ENCODE data around the gene PRR20D. TPM values are rescaled to one million over a fixed set of nuclear protein-coding genes. Genes with fewer than 3 reads are reported as not detected.
"Not testable (repeated sequence)": the region's sequence is repeated elsewhere in the genome, so short reads cannot be mapped to it uniquely, and the experiment has no call there.

Gene PRR20D
- total RNA-seq, 1 experiment from 2014 or later, result not detected

GRCh38 chr13:57137585-57137984 is 22.8 kb upstream of the PRR20D start:
- ChIA-PET POLR2A (ENCODE audit: unreplicated experiment) (no interaction called here), CTCF (no interaction called here)
- no peak overlapping the region for H3K27ac ChIP-seq (ENCODE audit: low read length)
- H3K4me2 ChIP-seq (ENCODE audit: low read length), result no peak overlapping the region
- H3F3A ChIP-seq (ENCODE audit: low read length, unreplicated experiment), result no peaks in the 10 kb centered on the region
- H3K27me3 ChIP-seq (ENCODE audit: low read length), result no peaks in the 10 kb centered on the region
- intact Hi-C loops (cut with micrococcal nuclease), result no loop called here
- H3K36me3 ChIP-seq (ENCODE audit: low read depth, low read length), result no peaks in the 10 kb centered on the region
- no peaks in the 10 kb centered on the region for H3K79me2 ChIP-seq (ENCODE audit: low read length)
- TF ChIP-seq, protein P1, sequence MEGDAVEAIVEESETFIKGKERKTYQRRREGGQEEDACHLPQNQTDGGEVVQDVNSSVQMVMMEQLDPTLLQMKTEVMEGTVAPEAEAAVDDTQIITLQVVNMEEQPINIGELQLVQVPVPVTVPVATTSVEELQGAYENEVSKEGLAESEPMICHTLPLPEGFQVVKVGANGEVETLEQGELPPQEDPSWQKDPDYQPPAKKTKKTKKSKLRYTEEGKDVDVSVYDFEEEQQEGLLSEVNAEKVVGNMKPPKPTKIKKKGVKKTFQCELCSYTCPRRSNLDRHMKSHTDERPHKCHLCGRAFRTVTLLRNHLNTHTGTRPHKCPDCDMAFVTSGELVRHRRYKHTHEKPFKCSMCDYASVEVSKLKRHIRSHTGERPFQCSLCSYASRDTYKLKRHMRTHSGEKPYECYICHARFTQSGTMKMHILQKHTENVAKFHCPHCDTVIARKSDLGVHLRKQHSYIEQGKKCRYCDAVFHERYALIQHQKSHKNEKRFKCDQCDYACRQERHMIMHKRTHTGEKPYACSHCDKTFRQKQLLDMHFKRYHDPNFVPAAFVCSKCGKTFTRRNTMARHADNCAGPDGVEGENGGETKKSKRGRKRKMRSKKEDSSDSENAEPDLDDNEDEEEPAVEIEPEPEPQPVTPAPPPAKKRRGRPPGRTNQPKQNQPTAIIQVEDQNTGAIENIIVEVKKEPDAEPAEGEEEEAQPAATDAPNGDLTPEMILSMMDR (conservative IDR thresholded peaks at IDR 0.05; ENCODE audit: low read depth, low read length), result no peak
- no peak for TF ChIP-seq EZH2 (IDR thresholded peaks at IDR 0.05; ENCODE audit: low read length, unreplicated experiment)
- TF ChIP-seq EZH2phosphoT487 (IDR thresholded peaks at IDR 0.05; ENCODE audit: borderline replicate concordance, low read length), result no peak
- BruUV-seq (replicated peaks), result no TSS peak
- no peaks in the 10 kb centered on the region for H3K9me3 ChIP-seq (ENCODE audit: low read length)
- H3K9me2 ChIP-seq (replicated peaks; ENCODE audit: low read length), result no peaks in the 10 kb centered on the region
- no peak overlapping the region for H3K4me3 ChIP-seq (ENCODE audit: low read length)
- DNase-seq (no peak), ATAC-seq (no peak)
- H3K4me1 ChIP-seq (ENCODE audit: insufficient read depth, low read length), result no peaks in the 10 kb centered on the region
- H2AFZ ChIP-seq (ENCODE audit: low read length), result no peak overlapping the region
- H4K20me1 ChIP-seq (ENCODE audit: low read length), result no peaks in the 10 kb centered on the region
- no peak overlapping the region for H3K9ac ChIP-seq (ENCODE audit: low read length)

DNA sequence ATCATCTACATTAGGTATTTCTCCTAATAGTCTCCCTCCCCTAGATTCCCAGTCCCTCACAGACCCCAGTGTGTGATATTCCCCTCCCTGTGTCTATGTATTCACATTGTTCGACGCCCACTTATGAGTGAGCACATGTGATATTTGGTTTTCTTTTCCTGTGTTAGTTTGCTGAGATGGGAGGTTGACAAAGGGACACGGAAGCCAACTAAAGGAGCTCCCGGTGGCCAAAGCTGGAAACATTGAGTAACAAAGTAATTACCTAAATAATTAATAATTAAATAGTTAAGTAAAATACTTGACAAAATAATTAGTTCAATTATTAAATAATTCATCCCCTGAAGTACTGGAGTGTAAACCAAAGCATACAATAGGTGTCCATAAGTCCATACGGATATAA is 21.4 kb upstream of the PRR20D start:
- BruUV-seq (replicated peaks), result no TSS peak
- Histone ChIP-seq H2AFZ (ENCODE audit: low read length) (no peak overlapping the region), H3K4me3 (ENCODE audit: low read length) (no peak overlapping the region), H3F3A (ENCODE audit: low read length, unreplicated experiment) (no peaks in the 10 kb centered on the region), H3K27ac (ENCODE audit: low read length) (no peak overlapping the region), H3K4me2 (ENCODE audit: low read length) (no peak overlapping the region), H3K9ac (ENCODE audit: low read length) (no peak overlapping the region), H3K79me2 (ENCODE audit: low read length) (no peaks in the 10 kb centered on the region), H3K9me2 (replicated peaks; ENCODE audit: low read length) (no peaks in the 10 kb centered on the region), H4K20me1 (ENCODE audit: low read length) (no peaks in the 10 kb centered on the region), H3K36me3 (ENCODE audit: low read depth, low read length) (no peaks in the 10 kb centered on the region), H3K27me3 (ENCODE audit: low read length) (no peaks in the 10 kb centered on the region), H3K9me3 (ENCODE audit: low read length) (no peaks in the 10 kb centered on the region), H3K4me1 (ENCODE audit: insufficient read depth, low read length) (no peaks in the 10 kb centered on the region)
- no peak for ATAC-seq
- ChIA-PET CTCF (no interaction called here), POLR2A (ENCODE audit: unreplicated experiment) (no interaction called here)
- intact Hi-C loops (cut with micrococcal nuclease), result no loop called here
- no peak for DNase-seq
- TF ChIP-seq EZH2 (IDR thresholded peaks at IDR 0.05; ENCODE audit: low read length, unreplicated experiment) (no peak), EZH2phosphoT487 (IDR thresholded peaks at IDR 0.05; ENCODE audit: borderline replicate concordance, low read length) (no peak)
- TF ChIP-seq, protein P1 (conservative IDR thresholded peaks at IDR 0.05; ENCODE audit: low read depth, low read length), result no peak

DNA sequence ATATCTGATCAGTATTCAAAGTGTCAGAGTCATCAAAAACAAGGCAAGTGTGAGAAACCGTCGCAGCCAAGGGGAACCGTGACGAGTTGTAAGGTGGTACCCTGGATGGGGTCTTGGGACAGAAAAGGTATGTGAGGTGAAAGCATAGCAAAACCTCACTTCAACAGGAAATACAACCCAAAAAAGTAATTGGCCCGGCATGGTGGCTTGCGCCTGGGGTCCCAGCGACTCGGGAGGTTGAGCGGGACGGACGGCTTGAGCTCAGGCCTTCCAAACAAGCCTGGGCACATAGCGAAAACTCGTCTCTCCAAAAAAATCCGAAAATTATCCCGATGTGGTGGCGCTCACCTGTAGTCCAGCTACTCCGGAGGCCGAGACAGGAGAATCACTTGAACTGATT is 20.7 kb upstream of the PRR20D start:
- BruUV-seq (replicated peaks); H3K9ac ChIP-seq (ENCODE audit: low read length); ATAC-seq; H3K36me3 ChIP-seq (ENCODE audit: low read depth, low read length); H3K27me3 ChIP-seq (ENCODE audit: low read length); H3K79me2 ChIP-seq (ENCODE audit: low read length); H3K9me3 ChIP-seq (ENCODE audit: low read length); H3K27ac ChIP-seq (ENCODE audit: low read length); H4K20me1 ChIP-seq (ENCODE audit: low read length); POLR2A ChIA-PET (ENCODE audit: unreplicated experiment); H3K4me3 ChIP-seq (ENCODE audit: low read length); CTCF ChIA-PET; DNase-seq; H3F3A ChIP-seq (ENCODE audit: low read length, unreplicated experiment); H3K4me1 ChIP-seq (ENCODE audit: insufficient read depth, low read length); intact Hi-C loops (cut with micrococcal nuclease); H2AFZ ChIP-seq (ENCODE audit: low read length); H3K9me2 ChIP-seq (replicated peaks; ENCODE audit: low read length); H3K4me2 ChIP-seq (ENCODE audit: low read length): not testable (repeated sequence)

DNA sequence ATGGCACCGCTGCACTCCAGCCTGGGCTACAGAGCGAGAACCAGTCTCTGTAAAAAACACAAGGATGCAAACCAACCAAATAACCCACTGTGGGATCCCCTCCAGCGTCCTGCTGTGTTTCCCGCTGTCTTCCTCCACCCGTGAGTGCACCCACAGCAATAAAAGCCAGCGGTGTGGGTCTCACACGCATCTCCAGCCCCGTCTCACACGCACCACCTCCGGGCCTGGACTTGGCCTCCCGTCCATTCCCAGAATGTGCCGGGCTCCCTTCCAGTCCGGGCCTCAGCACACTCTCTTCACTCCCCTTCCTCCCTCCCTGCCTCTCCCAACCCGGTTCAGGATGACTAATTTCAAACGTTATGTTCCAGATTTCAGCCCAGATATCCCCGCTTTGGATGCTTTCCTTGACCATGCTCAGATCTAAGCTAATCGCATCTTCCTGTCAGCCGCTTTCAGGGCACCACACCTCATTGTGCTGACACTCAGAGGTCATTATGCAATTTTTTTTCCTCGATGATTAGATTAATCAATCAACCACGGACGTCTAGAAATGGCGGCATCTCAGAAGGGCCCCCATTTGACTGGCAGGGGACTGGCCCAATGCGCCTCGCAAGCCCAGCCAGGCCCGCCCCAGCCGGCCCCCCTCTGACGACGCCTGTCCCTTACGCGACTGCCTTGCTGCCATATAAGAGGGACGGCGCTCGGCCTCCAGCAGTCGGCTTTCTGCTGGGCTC is 20.0 kb upstream of the PRR20D start, which contains the start of gene PRR20A:
Gene PRR20A (plus strand): TSS at position 684 of the 734 bp plus-strand sequence. CDS start 387 bp downstream, outside the sequence.
- BruUV-seq (replicated peaks); CTCF ChIA-PET: not testable (repeated sequence)

DNA sequence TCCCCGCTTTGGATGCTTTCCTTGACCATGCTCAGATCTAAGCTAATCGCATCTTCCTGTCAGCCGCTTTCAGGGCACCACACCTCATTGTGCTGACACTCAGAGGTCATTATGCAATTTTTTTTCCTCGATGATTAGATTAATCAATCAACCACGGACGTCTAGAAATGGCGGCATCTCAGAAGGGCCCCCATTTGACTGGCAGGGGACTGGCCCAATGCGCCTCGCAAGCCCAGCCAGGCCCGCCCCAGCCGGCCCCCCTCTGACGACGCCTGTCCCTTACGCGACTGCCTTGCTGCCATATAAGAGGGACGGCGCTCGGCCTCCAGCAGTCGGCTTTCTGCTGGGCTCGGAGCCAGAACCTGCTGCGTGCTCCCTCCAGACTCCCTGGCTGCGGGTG is 13.2 kb upstream of the PRR20D start, which contains the start of gene PRR20B:
Gene PRR20B (plus strand): TSS at position 301 of the 400 bp plus-strand sequence. CDS start 387 bp downstream, outside the sequence.
- DNase-seq, CTCF ChIA-PET, ATAC-seq: not testable (repeated sequence)

More for the DNA sequence above, 20.0 kb upstream of the PRR20D start, which contains the start of gene PRR20A:
- DNase-seq; H3K27ac ChIP-seq (ENCODE audit: low read length); H3K9me3 ChIP-seq (ENCODE audit: low read length); H3K36me3 ChIP-seq (ENCODE audit: low read depth, low read length); H3K79me2 ChIP-seq (ENCODE audit: low read length); H3K4me2 ChIP-seq (ENCODE audit: low read length); H3K4me3 ChIP-seq (ENCODE audit: low read length); H3F3A ChIP-seq (ENCODE audit: low read length, unreplicated experiment); intact Hi-C loops (cut with micrococcal nuclease); POLR2A ChIA-PET (ENCODE audit: unreplicated experiment); ATAC-seq; H3K27me3 ChIP-seq (ENCODE audit: low read length); H3K9ac ChIP-seq (ENCODE audit: low read length); H2AFZ ChIP-seq (ENCODE audit: low read length); H3K4me1 ChIP-seq (ENCODE audit: insufficient read depth, low read length); H4K20me1 ChIP-seq (ENCODE audit: low read length); H3K9me2 ChIP-seq (replicated peaks; ENCODE audit: low read length): not testable (repeated sequence)

More for the DNA sequence above, 13.2 kb upstream of the PRR20D start, which contains the start of gene PRR20B:
- H3K4me3 ChIP-seq (ENCODE audit: low read length); POLR2A ChIA-PET (ENCODE audit: unreplicated experiment); H3F3A ChIP-seq (ENCODE audit: low read length, unreplicated experiment); H3K9me2 ChIP-seq (replicated peaks; ENCODE audit: low read length); intact Hi-C loops (cut with micrococcal nuclease); H3K4me2 ChIP-seq (ENCODE audit: low read length); H3K27me3 ChIP-seq (ENCODE audit: low read length); H3K36me3 ChIP-seq (ENCODE audit: low read depth, low read length); H3K79me2 ChIP-seq (ENCODE audit: low read length); H3K27ac ChIP-seq (ENCODE audit: low read length); H3K9ac ChIP-seq (ENCODE audit: low read length); H4K20me1 ChIP-seq (ENCODE audit: low read length); H3K4me1 ChIP-seq (ENCODE audit: insufficient read depth, low read length); H2AFZ ChIP-seq (ENCODE audit: low read length); BruUV-seq (replicated peaks); H3K9me3 ChIP-seq (ENCODE audit: low read length): not testable (repeated sequence)

Measured in PC-3 (cell line).